IPS-18c (cell line): ENCODE measurements around the gene PDAP1.

Experiments
- H3K4me3 ChIP-seq: 2 replicates; pipeline ENCODE4 v1.7.0; 2013; ENCODE audit warnings: low read depth, mild to moderate bottlenecking, low read length, moderate library complexity; ENCODE audit not compliant: insufficient read depth
- H3K9me3 ChIP-seq: one replicate; pipeline ENCODE4 v1.6.1; 2013; ENCODE audit warnings: mild to moderate bottlenecking, low read length, moderate library complexity; ENCODE audit not compliant: control insufficient read depth, insufficient read depth

PDAP1 gene

GRCh38 chr7:99404235-99404976 is 4.0 kb downstream of the PDAP1 start:
- H3K9me3 ChIP-seq, result no peaks in the 10 kb centered on the region
- no peak overlapping the region for H3K4me3 ChIP-seq

- Histone ChIP-seq H3K4me3 (no peak overlapping the region), H3K9me3 (no peaks in the 10 kb centered on the region)
Measured at GRCh38 chr7:99403764-99404163, 4.6 kb downstream of the PDAP1 start.

DNA sequence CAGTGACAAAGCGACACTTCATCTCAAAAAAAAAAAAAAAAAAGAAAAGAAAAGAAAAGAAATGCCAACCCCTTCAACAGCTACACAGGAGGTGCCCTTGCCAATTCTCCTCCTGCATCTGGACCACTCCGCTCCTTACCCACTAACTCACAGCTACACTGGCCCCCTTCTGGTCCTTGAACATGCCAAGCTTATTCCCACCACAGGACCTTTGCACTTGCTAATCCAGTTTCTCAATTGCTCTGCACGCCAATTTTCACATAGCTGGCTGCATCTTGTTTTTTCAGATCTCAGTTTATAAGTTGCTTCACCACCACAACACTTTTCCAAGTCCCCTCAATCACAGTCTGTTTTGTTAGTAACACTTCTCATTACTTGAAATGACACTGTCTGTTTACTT is 5.5 kb downstream of the PDAP1 start:
- Histone ChIP-seq H3K4me3 (no peak overlapping the region), H3K9me3 (no peaks in the 10 kb centered on the region)

DNA sequence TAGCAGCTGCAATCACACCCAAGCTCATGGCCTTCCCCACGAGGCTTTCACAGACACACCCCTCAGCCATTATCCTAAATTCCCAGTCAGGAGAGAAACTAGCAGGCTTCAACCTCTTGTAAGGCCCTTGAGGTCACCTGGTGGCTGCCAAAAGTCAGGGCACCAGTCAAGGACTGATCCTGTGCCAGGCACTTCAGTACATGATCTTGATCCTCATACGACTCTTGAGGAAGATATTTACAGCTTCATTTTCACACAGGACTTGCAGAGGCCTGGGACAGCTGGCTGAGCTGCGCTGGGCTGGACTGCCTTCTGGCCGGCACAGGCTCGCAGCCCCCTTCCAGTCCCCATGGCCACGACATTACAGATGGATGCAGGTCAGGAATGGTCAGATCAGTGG is 8.8 kb downstream of the PDAP1 start:
- Histone ChIP-seq H3K9me3 (no peaks in the 10 kb centered on the region), H3K4me3 (no peak overlapping the region)

GRCh38 chr7:99398891-99399445 is 9.4 kb downstream of the PDAP1 start:
- Histone ChIP-seq H3K4me3 (no peak overlapping the region), H3K9me3 (no peaks in the 10 kb centered on the region)

GRCh38 chr7:99397297-99397983 is 11.0 kb downstream of the PDAP1 start:
- no peak overlapping the region for H3K4me3 ChIP-seq
- H3K9me3 ChIP-seq, result no peaks in the 10 kb centered on the region

DNA sequence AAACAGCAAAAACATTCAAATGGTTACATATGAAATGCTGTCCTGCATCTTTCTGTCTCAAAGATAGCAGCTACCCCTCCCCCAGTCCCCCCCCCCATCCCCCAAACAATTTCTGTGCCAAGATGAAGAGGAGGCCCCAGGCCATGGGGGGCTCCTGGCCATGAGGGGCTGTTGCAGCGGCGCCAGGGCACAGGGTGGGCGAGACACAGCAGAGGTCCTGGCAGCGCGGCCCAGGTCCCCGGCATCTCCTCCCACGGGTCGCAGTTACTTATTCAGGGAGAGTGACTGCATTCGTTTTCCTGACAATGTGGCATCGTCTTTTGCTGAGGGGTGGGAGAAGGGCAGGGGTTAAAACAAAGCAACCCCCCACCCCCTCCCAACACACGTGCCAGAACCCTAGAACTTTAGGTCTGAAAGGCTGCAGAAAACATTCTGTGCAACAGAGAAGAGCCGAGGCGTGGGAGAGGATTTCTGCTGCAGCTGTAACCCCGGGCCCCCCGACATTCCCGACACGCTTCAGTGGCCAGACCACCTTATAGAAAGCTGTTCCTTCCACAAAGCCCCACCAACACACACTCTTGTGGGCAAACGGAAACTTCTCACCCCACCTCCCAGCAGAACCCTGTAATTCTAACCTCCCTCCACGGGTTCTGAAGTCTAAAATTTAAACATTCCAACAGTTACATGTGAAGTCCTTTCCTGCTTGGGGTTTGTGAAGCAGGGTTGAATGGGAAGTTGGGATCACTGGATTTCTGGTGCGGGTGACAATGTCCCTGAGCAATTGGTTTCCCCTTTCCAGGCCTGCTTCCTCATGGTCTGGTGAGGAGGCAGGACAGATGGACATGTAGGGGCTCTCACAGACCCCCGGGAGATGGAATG is 11.7 kb downstream of the PDAP1 start:
- no peaks in the 10 kb centered on the region for H3K9me3 ChIP-seq
- no peak overlapping the region for H3K4me3 ChIP-seq

DNA sequence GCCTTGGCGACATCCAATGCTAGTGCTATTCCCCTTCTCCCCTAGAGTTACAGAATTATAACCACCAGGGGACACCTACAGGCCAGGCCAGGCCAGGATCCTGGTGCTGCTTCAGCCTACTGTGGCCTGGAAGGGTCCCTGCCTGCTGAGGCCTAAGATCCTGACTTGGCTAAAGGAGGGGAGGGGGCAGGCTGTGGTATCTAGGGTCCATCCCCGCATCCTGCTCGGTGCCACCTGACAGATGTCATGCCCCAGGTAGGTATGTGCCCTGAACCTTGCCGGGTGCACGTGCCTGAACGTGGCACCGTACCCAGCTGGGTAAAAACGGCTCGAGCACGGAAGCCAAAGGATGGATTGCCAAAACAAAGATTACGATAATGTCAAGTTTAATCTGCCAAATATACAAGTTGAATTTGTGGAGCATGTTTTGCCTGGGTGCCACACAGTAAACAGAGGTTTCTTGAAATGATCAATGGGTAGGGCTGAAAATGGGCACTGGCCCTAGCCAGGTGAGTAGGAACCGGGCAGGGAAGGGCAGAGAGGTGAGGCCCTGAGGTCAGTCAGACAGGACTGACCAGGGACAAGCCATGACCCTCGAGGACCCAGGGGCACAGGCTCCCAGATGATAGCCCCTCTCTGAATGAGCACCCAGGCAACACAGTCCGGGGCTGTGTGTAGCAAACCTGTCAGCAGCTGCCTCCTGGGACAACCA is 12.6 kb downstream of the PDAP1 start:
- H3K9me3 ChIP-seq, result no peaks in the 10 kb centered on the region

GRCh38 chr7:99394188-99394502 is 14.3 kb downstream of the PDAP1 start:
- H3K9me3 ChIP-seq, result no peaks in the 10 kb centered on the region

More for the DNA sequence above, 12.6 kb downstream of the PDAP1 start:
- H3K4me3 ChIP-seq, result no peak overlapping the region

GRCh38 chr7:99393355-99394187 is 14.8 kb downstream of the PDAP1 start:
- no peaks in the 10 kb centered on the region for H3K9me3 ChIP-seq
- H3K4me3 ChIP-seq, result peak overlapping the region; percentile 58

More at GRCh38 chr7:99394188-99394502, 14.3 kb downstream of the PDAP1 start:
- no peak overlapping the region for H3K4me3 ChIP-seq

DNA sequence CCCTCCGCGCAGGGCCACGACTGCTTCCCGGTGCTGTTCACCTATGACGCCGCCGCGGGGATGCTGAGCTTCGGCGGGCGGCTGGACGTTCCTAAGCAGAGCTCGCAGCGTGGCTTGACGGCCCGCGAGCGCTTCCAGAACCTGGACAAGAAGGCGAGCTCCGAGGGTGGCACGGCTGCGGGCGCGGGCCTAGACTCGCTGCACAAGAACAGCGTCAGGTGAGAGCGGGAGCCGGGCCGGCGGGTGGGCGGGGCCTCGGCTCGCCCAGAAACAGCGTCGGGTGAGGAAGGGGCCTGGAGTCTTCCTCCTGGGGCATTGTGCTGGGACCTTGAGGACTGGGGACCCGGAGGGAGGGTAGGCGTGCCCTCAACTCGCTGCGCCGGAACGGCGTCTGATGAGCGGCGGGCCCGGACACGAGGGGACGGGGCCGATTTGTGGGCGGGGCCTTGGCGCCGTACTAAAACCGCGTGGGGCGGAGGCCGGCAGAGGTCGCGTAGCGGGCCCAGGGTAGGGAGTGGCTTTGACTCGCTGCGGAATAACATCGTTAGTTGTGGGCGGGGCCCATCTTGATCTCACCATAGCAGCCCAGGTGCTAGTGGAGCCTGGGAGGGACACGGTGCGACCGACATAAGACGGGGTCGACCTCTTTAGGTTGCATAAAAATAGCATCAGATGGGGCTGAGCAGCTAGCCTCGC is 15.6 kb downstream of the PDAP1 start:
- H3K4me3 ChIP-seq, result peak overlapping the region; percentile 58

DNA sequence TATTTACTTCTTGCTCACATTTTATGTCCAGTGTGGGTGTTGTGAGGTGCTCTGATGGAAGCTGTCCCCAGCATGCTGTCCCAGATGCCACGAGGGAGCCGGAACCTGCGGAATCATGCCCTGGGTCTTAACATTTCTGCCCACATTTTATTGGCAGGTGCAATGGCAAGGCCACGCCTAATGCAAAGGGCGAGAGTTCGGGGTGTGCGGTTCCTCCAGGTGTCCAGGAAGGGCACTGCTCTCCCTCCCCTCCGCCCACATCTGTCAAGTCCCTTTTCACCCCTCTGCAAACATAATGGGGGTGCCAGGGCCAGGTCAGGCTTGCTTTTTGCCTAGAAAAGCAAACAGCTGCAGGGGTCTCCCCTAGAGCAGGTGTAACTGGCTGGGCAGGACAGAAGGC is 16.4 kb downstream of the PDAP1 start:
- H3K9me3 ChIP-seq, result no peaks in the 10 kb centered on the region
- H3K4me3 ChIP-seq, result peak overlapping the region; percentile 58

More for the DNA sequence above, 15.6 kb downstream of the PDAP1 start:
- H3K9me3 ChIP-seq, result no peaks in the 10 kb centered on the region

GRCh38 chr7:99390941-99391602 is 17.3 kb downstream of the PDAP1 start:
- Histone ChIP-seq H3K9me3 (no peaks in the 10 kb centered on the region), H3K4me3 (no peak overlapping the region)

GRCh38 chr7:99389772-99390171 is 18.6 kb downstream of the PDAP1 start:
- H3K4me3 ChIP-seq, result no peak overlapping the region
- no peaks in the 10 kb centered on the region for H3K9me3 ChIP-seq

GRCh38 chr7:99387912-99388311 is 20.5 kb downstream of the PDAP1 start:
- H3K9me3 ChIP-seq, result no peaks in the 10 kb centered on the region
- H3K4me3 ChIP-seq, result no peak overlapping the region
